GM12878 (cell line): ENCODE data around the gene PBOV1.

Source experiments
- BCL11A ChIP-seq: IDR thresholded peaks from 2 replicates; pipeline ENCODE4 v1.6.1; 2011; ENCODE audit warnings: low read depth, low read length
- ESRRA ChIP-seq: IDR thresholded peaks from 2 replicates; pipeline ENCODE4 v1.6.1; 2012; ENCODE audit warnings: mild to moderate bottlenecking, low read length, improper control_type of control experiment
- JUNB ChIP-seq: IDR thresholded peaks from 2 replicates; pipeline ENCODE4 v1.6.1; 2016; ENCODE audit warnings: antibody characterized with exemption, mild to moderate bottlenecking
- MYC ChIP-seq: IDR thresholded peaks from 2 replicates; pipeline ENCODE4 v1.6.1; 2011; ENCODE audit warnings: mild to moderate bottlenecking, low read length, moderate library complexity, inconsistent platforms; ENCODE audit not compliant: insufficient read depth, insufficient replicate concordance, insufficient read length, severe bottlenecking
- POLR2AphosphoS5 ChIP-seq: IDR thresholded peaks from 2 replicates; pipeline ENCODE4 v1.6.1; 2011; ENCODE audit warnings: mild to moderate bottlenecking, low read length, inconsistent platforms
- RFX5 ChIP-seq: IDR thresholded peaks from 2 replicates; pipeline ENCODE4 v1.6.1; 2011; ENCODE audit warnings: low read depth, low read length, improper control_type of control experiment
- SIX5 ChIP-seq: IDR thresholded peaks from 2 replicates; pipeline ENCODE4 v1.6.1; 2011; ENCODE audit warnings: mild to moderate bottlenecking, low read depth, low read length, moderate library complexity; ENCODE audit not compliant: severe bottlenecking
- TAF1 ChIP-seq: IDR thresholded peaks from 2 replicates; pipeline ENCODE4 v1.6.1; 2011; ENCODE audit warnings: mild to moderate bottlenecking, low read depth, low read length, borderline replicate concordance
- TBL1XR1 ChIP-seq: IDR thresholded peaks from 2 replicates; pipeline ENCODE4 v1.6.1; 2012; ENCODE audit warnings: low read depth, low read length, improper control_type of control experiment
- TF ChIP-seq, protein P1 (sequence below): IDR thresholded peaks from 2 replicates; pipeline ENCODE4 v1.6.1; 2012; ENCODE audit warnings: mild to moderate bottlenecking, low read depth, low read length
- TF ChIP-seq, protein P2 (sequence below), 3 experiments: IDR thresholded peaks in 2 of 3; conservative IDR thresholded peaks in 1 of 3; 2 replicates each; pipeline ENCODE4 v1.5.1; 2011; ENCODE audit warnings: low read depth in 3 of 3, low read length in 3 of 3, mild to moderate bottlenecking in 3 of 3, control low read depth in 2 of 3, moderate library complexity in 2 of 3, inconsistent platforms in 1 of 3, mixed read lengths in 1 of 3; ENCODE audit not compliant: control insufficient read depth in 2 of 3, insufficient read depth in 1 of 3; ENCODE audit errors: extremely low read depth in 1 of 3

DNA sequence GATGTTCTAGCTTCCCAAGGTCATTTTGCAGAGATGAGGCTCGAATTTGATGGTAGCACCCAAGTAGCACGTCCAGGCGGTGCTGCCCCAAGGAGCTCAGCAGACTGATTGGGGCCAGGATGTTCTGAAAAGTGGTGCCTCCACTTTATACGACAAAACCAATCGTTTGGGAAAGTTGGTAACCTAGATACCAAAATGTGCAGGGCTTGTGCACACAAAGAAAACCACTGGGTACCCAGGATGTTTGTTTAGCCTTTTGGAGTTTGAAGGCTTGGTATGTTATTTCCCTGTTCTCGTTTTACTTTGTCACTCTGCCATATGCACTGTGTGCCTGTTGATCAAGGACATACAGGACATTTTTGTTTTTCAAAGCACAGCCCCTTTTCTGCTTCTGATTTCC lies 40.7 kb upstream of the PBOV1 start:
- TF ChIP-seq BCL11A = no peak
- TF ChIP-seq, protein P1, sequence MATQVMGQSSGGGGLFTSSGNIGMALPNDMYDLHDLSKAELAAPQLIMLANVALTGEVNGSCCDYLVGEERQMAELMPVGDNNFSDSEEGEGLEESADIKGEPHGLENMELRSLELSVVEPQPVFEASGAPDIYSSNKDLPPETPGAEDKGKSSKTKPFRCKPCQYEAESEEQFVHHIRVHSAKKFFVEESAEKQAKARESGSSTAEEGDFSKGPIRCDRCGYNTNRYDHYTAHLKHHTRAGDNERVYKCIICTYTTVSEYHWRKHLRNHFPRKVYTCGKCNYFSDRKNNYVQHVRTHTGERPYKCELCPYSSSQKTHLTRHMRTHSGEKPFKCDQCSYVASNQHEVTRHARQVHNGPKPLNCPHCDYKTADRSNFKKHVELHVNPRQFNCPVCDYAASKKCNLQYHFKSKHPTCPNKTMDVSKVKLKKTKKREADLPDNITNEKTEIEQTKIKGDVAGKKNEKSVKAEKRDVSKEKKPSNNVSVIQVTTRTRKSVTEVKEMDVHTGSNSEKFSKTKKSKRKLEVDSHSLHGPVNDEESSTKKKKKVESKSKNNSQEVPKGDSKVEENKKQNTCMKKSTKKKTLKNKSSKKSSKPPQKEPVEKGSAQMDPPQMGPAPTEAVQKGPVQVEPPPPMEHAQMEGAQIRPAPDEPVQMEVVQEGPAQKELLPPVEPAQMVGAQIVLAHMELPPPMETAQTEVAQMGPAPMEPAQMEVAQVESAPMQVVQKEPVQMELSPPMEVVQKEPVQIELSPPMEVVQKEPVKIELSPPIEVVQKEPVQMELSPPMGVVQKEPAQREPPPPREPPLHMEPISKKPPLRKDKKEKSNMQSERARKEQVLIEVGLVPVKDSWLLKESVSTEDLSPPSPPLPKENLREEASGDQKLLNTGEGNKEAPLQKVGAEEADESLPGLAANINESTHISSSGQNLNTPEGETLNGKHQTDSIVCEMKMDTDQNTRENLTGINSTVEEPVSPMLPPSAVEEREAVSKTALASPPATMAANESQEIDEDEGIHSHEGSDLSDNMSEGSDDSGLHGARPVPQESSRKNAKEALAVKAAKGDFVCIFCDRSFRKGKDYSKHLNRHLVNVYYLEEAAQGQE = no peak
- TF ChIP-seq, protein P2, sequence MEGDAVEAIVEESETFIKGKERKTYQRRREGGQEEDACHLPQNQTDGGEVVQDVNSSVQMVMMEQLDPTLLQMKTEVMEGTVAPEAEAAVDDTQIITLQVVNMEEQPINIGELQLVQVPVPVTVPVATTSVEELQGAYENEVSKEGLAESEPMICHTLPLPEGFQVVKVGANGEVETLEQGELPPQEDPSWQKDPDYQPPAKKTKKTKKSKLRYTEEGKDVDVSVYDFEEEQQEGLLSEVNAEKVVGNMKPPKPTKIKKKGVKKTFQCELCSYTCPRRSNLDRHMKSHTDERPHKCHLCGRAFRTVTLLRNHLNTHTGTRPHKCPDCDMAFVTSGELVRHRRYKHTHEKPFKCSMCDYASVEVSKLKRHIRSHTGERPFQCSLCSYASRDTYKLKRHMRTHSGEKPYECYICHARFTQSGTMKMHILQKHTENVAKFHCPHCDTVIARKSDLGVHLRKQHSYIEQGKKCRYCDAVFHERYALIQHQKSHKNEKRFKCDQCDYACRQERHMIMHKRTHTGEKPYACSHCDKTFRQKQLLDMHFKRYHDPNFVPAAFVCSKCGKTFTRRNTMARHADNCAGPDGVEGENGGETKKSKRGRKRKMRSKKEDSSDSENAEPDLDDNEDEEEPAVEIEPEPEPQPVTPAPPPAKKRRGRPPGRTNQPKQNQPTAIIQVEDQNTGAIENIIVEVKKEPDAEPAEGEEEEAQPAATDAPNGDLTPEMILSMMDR (IDR thresholded peaks at IDR 0.05 in 2 of 3, conservative IDR thresholded peaks at IDR 0.05 in 1 of 3; ENCODE audit: control insufficient read depth in 2 of 3, extremely low read depth in 1 of 3, insufficient read depth in 1 of 3, low read depth in 3 of 3, low read length in 3 of 3) = no peak
- no peak for TF ChIP-seq SIX5
- TF ChIP-seq ESRRA = no peak
- no peak for TF ChIP-seq MYC
- no peak for TF ChIP-seq TBL1XR1
- no peak for TF ChIP-seq JUNB
- TF ChIP-seq TAF1 = no peak
- no peak for TF ChIP-seq RFX5
- TF ChIP-seq POLR2AphosphoS5 = no peak
